ENCODE data around the gene GSG1L.
A peak's percentile ranks its signal among the peaks of the same experiment; 100 is the strongest.

The GSG1L gene

GRCh38 chr16:27820646-27821345 is 242.7 kb downstream of the GSG1L start:
- no peak for DNase-seq (ENCODE audit: low read depth in 2 of 2)

DNA sequence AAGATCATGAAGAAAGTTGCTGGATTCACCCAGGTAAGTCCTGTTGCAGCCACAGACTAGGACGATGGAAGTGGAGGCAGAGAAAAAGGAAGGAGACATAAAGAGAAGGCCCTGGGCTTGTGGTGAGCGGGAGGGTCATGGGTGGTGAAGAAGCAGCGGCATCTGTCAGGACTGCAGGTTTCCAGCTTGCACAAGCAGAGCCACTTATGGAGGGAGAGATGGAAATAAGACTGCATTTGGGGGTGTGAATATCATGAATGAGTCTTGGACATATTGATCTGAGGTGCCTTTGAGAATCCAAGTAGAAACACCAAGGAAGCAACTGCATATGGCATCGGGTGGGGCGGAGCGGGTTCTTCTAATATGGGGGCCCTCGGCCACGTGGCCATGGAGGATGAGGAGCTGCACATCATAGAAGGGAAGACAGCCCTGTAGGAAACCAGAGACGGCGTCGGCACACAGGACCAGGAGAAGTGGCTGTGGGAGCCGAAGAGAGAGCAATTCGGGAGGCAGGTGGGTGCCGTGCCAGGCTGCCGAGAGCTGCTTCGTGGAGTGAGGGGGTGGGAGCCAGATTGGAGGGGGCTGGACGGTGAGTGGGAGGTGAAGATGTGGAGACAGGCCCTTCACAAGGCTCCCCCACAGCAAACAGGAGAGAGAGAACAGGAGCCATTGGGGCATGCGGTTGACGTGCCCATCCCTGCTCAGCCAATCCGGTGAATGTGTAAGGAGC is 243.5 kb downstream of the GSG1L start:
- DNase-seq (ENCODE audit: low read depth in 2 of 2): no peak

DNA sequence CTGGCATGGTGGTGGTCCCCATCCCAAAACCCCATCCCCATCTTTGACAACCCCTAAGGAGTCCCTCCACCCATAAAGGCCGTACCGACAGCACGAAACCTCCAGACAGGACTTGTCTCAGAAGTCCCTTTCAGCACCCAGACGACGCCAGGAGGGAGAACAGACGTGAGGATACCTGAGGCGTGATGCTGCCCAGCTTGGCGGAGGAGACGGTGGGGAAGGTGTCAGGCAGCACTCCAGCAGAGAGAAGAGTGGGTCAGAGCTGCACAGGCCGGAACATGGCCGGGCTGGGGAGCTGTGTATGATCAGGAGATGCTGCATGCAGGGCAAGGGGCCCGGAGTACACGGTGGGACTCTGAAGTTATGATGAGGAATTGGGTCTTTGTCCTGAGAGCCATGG is 244.2 kb downstream of the GSG1L start:
- no peak for DNase-seq (ENCODE audit: low read depth in 2 of 2)

DNA sequence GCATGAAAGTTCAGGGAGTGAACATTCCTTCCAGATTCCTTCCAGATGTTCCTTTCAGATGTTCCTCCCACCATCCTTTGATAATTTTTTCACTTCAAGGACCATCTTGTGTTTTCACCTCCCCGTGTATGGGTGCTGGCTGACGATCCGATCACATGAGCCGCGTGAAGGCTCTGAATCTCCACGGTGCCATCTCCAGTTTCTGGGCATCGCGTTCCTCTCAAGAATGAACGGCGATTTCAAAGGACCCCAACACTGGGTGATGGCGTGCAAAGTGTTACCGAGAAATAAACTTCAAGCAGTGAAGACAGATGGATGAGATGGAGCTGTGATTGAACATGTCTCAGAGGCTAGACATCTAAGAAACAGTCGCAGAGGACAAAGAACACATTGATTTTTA is 245.3 kb downstream of the GSG1L start:
- DNase-seq (ENCODE audit: low read depth in 2 of 2): no peak

DNA sequence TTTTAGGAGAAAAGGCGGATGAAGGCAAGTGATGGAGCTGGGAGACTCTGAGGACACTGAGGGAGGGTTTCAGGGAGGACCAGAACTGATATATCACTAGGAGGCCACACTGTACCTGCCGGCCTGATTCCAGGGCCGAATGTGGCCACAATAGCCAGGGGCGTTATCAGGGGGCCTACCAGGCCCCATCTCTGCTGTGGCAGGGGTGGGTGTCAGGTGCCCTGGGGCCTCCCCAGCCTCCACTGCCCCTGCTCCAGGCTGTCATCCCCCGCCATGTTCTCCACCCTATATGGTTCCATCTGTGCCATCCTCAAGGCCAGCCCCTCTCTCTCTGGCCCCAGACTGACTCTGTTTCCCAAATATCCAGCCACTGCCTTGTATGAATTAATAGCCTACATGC is 246.5 kb downstream of the GSG1L start:
- no peak for DNase-seq (ENCODE audit: low read depth in 2 of 2)

GRCh38 chr16:27816561-27816960 is 247.0 kb downstream of the GSG1L start:
- DNase-seq (ENCODE audit: low read depth in 2 of 2): no peak

- no peak for DNase-seq (ENCODE audit: low read depth in 2 of 2)
Observed at GRCh38 chr16:27813591-27813990, 249.9 kb downstream of the GSG1L start.

DNA sequence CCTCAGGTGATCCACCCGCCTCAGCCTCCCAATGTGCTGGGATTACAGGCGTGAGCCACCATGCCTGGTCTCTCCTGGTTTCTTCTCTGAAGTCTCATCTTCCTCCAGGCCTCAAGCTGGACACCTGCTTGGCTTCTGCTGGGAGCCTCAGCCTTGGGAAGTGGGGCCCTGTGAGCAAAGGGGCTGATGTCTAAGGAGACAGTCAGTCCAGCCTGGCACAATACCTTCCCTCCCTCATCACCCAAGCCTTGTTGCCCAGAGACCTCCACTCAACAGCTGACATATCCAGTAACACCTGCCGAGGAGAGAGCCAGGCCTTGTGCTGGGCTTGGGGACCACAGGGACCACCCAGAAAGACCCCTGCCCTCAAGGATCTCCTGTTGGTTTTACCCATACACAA is 251.6 kb downstream of the GSG1L start:
- no peak for DNase-seq (ENCODE audit: low read depth in 2 of 2)

- DNase-seq (ENCODE audit: low read depth in 2 of 2): no peak
Observed at GRCh38 chr16:27806986-27807385, 256.5 kb downstream of the GSG1L start.

- no peak for DNase-seq (ENCODE audit: low read depth in 2 of 2)
Observed at GRCh38 chr16:27806388-27806787, 257.1 kb downstream of the GSG1L start.

DNA sequence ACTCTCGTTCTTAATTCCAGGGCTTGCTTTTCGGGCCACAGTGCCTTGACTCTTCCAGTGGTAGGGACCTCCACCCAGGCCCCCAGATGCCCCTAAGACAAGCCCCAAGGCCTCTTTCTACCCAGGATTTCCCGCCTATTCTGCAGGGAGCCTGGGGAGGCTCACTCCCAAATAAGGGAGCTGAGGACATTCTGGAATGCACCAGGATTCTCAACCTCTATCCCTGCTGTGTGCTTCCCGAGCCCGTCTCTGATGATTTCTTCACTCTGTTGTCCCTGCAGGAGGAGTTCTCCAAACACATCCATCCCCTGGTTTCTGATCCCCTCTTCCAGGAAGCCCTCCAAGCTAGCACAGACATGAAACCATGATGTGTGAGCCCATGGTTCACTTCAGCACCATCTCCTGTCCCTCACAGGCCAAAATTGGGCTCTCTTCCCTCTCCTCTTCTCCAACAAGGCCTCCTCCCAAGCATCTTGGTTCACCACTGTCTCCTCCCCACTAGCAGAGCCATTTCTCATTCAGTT is 257.6 kb downstream of the GSG1L start:
- DNase-seq (ENCODE audit: low read depth in 2 of 2): no peak

DNA sequence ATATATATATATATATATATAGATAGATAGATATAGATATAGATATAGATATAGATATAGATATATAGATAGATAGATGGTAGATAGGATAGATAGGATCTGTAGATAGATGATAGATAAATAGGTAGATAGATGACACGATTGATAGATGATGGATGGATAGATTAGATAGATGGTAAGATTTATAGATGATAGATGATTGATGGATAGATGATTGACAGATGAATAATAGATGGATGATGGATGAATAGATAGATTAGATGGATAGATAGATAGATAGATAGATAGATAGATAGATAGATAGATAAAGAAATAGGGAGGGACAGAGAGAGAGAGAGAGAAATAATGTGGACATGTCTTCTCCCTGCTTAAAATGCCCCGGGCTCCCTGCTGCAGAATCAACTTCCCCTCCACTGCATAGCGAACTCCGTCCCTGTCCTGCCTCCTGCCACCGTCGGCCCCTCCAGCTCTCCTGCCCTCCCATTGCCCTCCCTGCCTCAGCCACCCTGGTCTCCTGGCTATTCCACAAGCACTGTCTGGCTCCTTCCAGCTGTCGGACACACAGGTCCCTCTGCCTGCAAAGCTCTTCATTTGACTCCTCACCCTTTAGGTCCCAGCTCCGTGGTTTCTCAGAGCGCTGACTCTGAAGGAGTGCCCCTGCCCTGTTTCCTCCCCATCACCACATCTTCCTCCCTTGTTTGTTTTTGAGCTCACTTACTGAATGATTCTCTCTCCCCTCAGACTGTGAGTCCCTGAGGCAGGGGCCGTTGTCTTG is 259.6 kb downstream of the GSG1L start:
- DNase-seq (ENCODE audit: low read depth in 2 of 2): no peak

GRCh38 chr16:27802664-27803439 is 260.7 kb downstream of the GSG1L start:
- no peak for DNase-seq (ENCODE audit: low read depth in 2 of 2)

DNA sequence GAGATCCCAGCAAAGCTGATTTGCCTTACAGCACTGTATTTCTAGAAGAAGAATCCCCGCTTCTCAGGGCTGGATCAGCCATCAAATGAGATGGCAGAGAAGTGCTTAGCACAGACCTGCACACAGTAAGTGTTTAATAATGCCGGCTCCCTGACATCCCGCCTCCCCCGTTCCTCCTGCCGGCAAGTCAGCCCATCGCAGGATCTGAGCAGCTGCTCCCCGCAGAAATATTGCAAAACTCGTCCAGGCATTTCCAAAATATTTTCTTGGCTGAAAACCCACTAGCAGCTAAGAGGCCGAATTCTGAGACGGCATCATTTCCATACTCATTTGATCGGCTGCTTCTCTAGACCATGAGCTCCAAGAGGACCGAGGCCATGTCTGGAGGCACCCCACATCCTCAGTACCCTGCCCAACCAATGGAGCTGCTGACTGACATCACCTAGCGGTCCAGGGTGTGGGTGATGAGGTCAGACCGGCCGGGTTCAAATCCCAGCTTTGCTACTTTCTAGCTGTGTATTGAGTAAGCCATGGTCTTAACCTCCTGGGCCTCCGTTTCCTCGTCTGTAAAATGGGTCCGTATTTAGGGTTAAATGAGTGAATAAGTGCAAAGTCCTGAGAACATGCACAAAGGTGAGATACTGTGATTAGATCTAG is 262.1 kb downstream of the GSG1L start:
- DNase-seq (ENCODE audit: low read depth in 2 of 2): no peak

DNA sequence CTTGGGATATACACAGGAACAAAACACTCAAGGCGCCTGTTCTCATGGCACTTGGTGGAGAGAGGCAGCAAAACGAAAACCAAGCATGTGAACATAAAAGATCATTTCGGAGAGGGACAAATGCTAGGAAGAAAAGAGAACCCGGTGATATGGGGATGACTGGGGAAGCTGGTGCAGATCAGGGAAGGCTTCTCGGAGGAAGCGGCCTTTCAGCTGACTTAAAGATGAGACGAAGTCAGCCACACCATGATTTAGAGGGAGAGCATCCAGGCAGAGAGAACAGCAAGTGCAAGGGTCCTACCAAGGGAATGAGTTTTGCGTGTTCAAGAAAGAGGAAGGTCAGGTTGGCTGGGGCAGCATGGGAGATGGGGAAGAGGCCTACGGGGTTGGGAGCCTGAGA is 262.7 kb downstream of the GSG1L start:
- no peak for DNase-seq (ENCODE audit: low read depth in 2 of 2)

DNA sequence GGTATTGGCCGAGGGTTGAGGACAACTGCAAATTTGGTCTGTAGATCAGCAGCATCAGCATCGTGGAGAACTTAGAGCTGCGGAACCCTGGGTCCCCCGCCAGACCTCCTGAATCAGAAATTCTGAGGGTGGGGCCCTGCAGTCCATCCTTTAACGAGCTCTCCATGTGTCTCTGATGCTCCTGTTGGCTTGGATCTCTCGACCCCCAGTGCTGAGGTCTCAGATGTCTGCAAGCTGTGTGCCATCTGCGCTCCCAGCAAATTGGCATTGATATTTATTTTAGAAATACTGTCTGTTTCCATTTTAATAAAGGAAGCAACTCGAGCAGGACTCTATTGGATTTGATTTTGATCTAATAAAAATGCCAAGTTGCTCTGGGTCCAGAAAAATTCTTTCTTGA is 263.6 kb downstream of the GSG1L start:
- no peak for DNase-seq (ENCODE audit: low read depth in 2 of 2)

DNA sequence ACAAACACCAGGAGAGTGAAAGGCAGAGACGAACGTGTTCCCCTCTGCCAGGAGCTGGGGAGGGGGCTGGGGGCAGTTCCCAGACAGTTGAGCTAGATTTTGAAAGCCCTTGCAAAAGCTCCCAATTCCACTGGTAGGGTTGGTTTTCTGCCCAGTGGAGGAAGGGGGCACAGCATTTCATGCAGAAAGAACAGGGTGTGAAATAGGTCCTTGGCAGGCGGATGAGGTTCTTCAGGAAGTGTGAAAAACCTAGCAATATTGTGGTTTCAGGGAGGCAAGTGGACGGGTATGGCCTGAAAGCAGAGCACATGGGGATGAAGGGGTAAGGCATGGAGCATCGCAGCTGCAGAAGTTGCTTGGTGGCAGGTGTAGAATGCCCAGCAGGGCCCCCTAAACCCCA is 265.3 kb downstream of the GSG1L start:
- DNase-seq (ENCODE audit: low read depth in 2 of 2): no peak

DNA sequence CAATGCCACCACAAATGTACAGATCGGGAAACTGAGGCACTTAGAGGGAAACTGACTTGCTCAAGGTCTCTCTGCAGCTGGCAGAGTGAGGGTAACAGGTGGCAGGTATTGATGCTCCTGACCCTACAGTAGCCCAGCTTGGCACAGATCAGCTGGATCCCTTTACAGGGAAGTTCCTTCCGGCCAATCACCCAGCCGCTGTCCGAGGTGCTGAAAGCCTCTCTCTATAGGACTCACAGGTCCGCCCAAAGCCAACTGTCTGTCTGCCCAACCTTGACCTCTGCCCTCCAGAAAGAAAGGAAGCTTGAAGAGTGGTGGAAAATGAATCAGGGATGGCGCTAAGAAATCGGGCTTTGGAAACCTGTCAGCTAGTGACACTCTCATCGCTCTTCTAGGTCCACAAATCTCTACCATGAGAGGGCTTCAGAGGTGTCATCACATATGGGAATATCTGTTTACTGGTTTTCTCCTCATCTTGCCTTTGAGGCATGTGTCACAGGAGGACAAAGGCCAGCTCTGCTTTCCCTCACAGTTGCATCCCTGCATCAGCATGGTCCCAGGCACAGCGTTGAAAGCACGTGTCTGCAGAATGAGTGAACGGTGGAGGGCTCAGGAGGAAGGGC is 267.4 kb downstream of the GSG1L start:
- DNase-seq (ENCODE audit: low read depth in 2 of 2): peak in 1 of 2 experiments; percentile 4

GRCh38 chr16:27793249-27793622 is 270.3 kb downstream of the GSG1L start:
- DNase-seq (ENCODE audit: low read depth in 2 of 2): no peak

DNA sequence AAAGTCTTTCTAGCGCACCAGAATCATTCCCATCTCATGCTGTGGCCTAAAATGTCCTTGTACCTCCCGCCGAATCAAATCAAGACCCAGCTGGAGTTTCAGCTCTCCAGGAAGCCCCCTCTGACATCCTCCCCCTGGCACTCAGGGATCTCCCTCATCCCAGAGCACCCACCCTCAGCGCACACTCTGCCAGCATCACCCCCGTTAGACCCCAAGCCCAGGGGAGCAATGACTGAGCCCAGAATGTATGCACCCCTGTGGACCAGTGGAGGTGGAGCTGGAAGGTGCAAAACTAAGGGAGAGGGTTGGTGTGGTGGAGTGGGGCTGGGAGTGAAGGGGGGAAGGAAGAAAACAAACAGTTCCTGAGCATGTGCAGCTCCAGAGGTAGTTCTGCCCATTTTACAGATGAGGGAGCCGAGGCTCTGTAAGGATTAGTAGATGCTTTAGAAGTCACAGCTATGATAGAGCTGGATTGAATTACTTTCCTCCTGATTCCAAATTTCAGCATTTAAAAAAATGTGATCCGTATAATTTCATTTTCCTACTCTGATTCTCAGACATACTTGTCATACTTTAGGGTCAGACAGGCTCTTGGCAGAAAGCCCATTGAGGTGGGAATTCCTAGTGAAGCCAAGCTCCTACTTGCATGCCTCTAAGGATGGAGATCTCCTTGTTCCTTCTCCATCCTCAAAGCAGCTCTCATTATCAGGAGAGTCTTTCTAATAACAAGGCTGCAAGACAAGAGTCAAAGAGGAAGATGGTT is 270.8 kb downstream of the GSG1L start:
- peak in 1 of 2 experiments; percentile 3 for DNase-seq (ENCODE audit: low read depth in 2 of 2)
